HG03025 (cell line): ENCODE data around the gene BMP2K.
A peak's percentile ranks its signal among the peaks of the same experiment; 100 is the strongest.

ENCODE experiments used
- ATAC-seq: cut with Tn5 transposase; IDR thresholded peaks from one replicate; pipeline ENCODE4 v1.9.1; 2021; ENCODE audit warnings: mild to moderate bottlenecking, moderate library complexity; ENCODE audit not compliant: unreplicated experiment, low FRiP score

BMP2K gene

DNA sequence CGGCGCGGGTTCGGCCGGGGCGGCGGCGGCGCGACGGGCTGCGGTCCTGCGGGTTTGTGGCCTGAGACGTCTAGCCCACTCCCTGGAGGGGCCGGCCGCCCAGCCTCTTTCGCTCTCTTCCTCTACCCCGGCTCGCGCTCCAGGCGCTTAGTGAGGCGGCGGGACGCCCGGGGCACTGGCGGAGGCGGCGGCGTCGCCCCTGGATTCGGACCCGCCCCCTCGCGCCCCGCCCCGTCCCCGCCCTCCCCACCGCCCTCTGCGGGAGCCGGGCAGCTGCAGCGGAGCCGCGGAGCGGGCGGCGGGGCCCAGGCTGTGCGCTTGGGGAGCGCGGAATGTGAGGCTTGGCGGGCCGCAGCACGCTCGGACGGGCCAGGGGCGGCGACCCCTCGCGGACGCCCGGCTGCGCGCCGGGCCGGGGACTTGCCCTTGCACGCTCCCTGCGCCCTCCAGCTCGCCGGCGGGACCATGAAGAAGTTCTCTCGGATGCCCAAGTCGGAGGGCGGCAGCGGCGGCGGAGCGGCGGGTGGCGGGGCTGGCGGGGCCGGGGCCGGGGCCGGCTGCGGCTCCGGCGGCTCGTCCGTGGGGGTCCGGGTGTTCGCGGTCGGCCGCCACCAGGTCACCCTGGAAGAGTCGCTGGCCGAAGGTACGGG lies at the start of gene BMP2K:
Gene BMP2K, plus strand, starts transcription at position 272 of the 650 bp plus-strand sequence. Its CDS starts 194 bp downstream, at position 466.
- peak; percentile 73 for ATAC-seq

- ATAC-seq: no peak
Measured at GRCh38 chr4:78726546-78726945, 49.6 kb upstream of the BMP2K start.

GRCh38 chr4:78732332-78733104 lies 43.6 kb upstream of the BMP2K start:
- ATAC-seq: no peak

DNA sequence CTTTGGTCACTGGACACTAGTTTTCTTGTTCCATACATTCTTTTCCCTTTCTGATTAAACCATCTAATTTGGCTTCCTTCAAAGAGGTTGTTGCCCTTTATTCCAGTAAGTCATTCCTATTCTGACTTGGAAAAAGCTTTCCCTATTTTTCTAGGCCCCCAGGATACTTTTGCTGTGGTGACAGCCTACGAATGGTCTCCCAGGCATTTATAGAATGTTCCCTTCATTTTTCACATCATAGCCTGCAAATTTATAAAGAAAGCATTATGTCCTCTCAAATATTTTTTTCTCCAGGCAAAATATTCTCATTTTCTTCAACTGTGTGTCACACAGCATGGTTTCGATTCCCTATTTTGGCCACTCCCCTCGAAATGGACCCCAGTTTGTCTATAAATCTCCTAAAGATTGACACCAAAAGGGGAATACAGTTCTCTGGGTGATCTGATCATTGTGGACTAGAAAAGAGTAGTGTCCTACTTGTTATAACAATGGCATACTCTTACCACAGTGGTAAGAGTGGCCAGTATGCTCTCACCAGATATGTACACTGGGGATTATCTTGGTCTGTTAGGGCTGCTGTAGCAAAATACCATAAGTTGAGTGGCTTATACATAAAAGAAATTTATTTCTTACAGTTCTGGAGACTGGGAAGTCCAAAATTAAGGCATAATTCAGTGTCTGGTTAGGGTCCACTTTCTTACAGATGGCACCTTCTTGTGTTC lies 41.5 kb upstream of the BMP2K start:
- no peak for ATAC-seq

DNA sequence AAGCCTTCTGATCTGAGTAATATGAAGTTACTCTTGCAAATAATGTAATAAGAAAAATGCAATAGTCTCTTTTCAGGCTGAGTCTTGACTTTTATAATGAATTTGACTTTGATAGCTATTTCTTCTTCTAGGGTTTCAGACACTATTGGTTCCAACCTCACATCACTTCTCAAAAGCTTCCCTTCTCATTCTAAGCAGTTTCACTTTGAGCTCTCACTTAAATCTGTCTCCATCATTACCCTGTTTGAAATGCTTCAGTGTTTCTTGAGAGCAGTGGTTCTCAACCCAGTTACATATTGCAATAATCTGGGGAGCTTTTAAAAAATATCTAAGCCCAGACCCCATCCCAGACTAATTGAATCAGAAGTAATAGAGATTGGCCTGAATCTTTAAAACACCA lies 40.5 kb upstream of the BMP2K start:
- peak; percentile 69 for ATAC-seq

DNA sequence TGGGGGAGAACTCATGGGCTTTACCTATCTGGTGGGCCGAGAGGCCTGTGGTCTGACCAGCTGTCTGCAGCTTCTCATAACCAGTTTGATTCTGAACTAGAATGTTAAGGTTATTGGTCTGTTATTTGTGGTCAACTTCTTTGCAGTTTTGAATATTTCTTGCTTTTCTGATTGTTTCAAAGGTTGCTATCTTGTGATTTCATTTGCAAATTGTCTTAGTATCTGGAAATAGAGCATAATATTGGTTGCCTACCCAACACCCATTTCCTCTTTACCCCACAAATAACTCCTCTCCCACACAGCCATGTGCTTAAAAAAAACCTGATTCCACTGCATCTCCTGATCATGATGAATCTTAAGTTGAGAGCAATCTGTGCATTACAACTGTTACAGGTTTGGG lies 39.1 kb upstream of the BMP2K start:
- no peak for ATAC-seq

DNA sequence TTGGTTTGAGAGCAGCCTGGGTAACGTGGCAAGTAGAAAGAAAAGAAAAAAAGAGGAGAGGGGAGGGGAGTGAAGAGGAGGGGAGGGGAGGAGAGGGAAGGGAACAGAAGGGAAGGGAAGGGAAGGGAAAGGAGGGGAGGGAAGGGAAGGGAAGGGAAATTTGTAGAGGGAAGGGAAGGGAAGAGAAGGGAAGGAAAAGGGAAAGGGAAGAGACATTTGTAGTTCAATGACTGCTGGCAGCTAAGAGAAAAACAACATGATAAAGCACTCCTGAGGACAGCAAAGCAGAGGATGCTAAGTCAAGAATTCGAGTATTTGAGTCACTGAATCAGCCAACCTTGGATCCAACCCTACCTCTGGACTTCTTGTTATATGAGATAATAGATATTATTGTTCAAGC lies 38.2 kb upstream of the BMP2K start:
- no peak for ATAC-seq

DNA sequence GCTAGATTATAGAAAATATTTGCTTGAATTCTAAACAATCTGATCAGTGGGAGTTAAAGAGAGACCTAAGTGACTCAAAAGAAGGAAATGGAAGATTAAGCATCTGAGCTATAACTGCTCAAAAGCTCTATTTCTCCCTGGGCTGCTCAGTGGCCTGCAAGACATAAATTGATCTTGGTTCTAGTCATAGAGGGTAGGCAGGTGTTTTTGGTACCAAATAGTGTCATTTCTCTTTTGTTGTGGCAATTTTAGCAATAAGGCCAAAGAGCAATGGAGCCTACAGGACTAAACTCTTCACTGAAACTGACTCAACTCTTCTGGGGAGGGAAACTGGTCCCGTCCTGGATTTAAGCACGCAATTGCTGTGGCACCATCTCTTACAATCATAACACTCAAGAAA lies 33.9 kb upstream of the BMP2K start:
- no peak for ATAC-seq

- ATAC-seq: no peak
Measured at GRCh38 chr4:78747475-78747922, 28.7 kb upstream of the BMP2K start.

DNA sequence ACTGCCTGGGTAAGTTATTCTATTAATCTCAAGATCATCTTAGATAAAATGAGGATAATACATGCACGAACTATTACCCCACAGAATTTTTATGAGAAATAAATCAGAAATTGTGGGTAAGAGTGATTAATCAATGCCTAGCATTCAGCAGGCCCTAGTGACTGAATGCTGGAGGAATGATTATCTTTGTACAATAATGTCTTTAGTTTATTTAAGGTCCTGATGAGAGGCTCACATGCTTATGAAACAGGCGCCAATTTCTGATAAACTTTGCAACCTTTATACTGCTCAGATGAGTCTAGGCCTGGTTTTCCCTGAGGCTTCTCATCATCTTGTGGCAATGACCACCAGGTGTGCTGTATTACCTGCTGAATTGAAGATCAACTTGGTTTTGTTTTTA lies 27.8 kb upstream of the BMP2K start:
- no peak for ATAC-seq

GRCh38 chr4:78749258-78749971 lies 26.7 kb upstream of the BMP2K start:
- no peak for ATAC-seq

- ATAC-seq: peak; percentile 89
Measured at GRCh38 chr4:78749972-78750727, 26.0 kb upstream of the BMP2K start.

DNA sequence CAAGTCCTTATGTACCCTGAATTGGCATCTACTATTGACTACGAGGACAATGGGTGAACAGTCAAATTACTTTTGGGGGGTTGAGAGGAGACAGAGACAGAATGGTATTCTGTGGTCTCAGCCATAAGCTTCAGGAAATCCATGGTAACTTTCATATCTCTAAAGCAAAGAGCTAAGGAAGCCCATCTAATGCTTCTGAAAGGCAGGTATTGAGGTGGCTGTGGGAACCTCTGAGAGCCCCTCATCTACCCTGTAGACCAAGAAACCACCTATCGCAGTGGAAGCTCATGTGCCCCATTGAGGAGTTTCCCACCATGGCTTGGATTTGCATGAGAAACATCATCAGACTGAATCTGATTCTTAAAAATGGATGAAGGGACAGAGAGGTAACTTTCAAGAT lies 23.1 kb upstream of the BMP2K start:
- no peak for ATAC-seq

GRCh38 chr4:78754872-78755271 lies 21.3 kb upstream of the BMP2K start:
- ATAC-seq: no peak

GRCh38 chr4:78756137-78756536 lies 20.0 kb upstream of the BMP2K start:
- no peak for ATAC-seq

- ATAC-seq: no peak
Measured at GRCh38 chr4:78756776-78757175, 19.4 kb upstream of the BMP2K start.

- no peak for ATAC-seq
Measured at GRCh38 chr4:78757574-78757973, 18.6 kb upstream of the BMP2K start.

GRCh38 chr4:78758085-78758484 lies 18.1 kb upstream of the BMP2K start:
- ATAC-seq: no peak

GRCh38 chr4:78762529-78762928 lies 13.6 kb upstream of the BMP2K start:
- no peak for ATAC-seq

- no peak for ATAC-seq
Measured at GRCh38 chr4:78763251-78763650, 12.9 kb upstream of the BMP2K start.
